UCSD-AML1 (cell line): ENCODE measurements around the gene PHLPP1.

Experiments used
- DNase-seq: peaks from one replicate; lab custom pipeline; 2025; ENCODE audit not compliant: unreplicated experiment; lab: John Stamatoyannopoulos, UW

PHLPP1 gene

DNA sequence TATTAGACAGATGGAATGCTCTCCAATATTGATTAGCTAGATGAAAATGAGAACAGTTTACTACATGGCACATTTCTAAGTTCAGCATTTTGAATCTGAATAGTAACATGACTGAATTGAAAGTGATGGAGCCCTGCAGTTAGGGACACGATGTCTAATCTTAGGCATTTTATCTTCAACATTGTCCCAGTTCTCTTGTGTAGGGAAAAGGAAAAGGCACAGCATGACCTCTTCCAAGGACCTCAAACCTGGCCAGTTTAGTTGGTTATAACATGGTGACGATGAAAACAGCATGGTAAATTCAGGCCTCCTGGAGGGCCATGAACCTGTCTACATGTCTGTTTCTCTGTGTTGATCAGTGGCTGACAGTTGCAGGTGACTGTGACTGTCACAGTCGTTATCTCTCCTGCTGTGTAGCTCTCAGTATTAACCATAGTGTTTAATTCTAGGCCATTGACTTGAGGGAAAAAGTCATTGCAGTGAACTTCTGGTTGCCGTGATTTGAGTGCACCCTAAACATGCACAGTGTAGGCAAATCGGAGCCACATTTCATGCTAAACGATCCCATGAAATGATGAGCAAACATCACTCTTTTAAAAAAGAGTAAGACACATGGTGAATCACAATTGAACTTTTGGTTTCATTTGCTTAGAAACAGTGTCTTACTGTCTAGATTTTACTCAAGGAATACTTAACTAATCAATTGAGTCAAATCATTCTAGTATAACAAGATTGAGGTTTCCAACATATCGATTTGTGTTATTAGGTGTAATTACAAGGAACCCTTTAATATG, 129.7 kb downstream of the PHLPP1 start:
- no peak for DNase-seq

DNA sequence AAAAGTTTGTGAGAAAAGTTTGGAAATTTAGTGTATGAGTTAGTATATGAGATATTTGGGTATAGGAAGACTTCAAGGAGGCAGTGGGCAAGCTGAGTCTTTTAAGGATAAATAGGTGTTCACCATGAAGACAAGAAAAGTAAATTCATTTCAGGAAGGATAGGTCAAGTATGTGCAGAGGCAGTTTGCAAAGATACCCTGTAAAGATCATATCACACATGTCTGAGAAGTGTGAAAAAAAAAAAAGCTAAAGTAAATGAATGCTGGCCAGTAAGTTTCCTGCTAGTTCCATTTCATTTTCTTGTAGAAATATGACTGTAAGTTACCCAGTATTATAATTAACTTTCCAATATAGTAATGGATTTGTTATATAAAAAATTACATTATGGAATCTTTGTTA, 131.0 kb downstream of the PHLPP1 start:
- DNase-seq = no peak

DNA sequence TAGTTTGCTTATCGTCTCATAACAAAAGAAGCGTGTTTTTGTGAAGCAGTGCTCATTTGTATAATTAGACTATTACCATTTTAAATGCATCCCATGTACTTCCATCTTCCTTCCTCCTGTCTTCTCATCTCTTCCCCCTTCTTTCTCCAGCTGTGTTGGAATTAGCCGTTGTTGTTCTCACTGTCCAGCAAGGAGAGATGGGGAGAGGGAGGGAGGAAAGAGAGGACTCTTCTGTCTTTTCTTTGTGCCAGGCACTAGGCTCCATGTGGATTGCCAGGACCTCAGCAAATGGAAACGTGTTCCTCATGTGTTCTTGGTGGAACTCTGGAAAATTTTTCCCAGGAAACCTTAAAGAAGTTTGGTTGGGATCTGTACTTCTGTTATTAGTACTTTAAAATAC, 131.7 kb downstream of the PHLPP1 start:
- DNase-seq = no peak

DNA sequence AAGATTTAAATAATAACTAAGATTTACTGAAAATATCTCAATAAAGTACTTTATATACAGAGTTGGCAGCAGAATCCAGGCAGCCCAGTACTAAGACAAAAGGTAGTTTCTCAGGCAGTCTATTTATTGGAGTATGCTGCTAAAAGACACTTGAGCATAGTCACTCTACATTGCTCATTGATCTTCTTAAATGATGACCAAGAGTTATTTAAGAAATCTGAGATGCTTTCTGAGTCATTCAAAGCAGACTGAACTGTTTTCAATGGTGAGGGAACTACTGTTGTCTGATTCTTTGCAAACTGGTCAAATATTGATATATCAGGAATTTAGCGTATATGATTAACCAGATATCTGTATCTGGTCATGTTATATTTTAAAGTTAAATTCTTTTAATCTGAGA, 133.6 kb downstream of the PHLPP1 start:
- no peak for DNase-seq

DNA sequence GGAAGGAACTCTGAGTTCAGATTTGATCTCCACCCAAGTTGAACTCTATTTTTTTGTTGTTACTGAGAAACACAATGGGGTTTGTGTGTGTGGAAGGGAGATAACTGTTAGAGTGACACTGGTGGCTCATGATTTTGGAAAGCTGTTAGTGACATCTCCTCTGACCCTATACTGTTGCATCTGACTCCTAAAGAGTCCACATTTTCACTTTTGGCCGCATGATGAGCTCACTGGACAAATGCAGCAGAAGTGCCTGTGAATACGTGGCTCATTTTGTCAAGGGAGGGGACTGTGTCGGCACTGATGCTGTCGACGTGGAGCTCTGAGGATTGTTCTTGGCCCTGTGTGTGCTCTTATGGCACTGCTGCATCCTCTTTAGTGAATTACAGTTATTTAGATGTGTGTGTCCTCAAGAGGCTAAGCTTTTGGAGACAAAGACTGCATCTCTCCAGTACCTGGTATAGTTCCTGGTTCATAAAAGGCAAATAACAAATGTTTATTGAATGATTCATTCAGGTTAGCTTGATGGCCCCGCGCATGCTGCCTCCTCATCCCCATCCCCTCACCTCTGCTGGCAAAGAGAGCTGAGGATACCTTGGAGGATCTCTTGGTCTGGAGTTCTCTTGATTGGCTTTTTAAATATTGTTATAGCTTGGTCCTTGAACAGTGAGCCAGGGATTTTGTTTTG, 135.4 kb downstream of the PHLPP1 start:
- DNase-seq = no peak

DNA sequence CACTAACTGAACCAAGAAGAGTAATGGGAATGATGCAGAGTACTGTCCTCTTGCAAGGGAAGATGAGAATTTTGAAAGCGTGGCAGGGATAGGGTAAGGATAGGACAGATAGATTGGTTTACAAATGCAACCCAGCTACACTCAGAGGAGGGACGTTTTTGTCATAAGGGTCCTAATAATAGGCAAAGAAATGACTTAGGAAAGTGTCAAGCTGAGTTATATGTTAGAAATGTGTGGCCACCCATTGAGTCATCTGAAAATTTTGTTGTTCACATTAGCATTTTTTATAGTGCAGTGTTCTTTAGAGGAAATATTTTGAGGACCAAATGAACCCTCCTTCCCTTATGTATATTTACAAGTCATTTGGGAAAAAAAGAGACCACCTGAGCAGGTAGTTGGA, 137.5 kb downstream of the PHLPP1 start:
- DNase-seq = no peak

DNA sequence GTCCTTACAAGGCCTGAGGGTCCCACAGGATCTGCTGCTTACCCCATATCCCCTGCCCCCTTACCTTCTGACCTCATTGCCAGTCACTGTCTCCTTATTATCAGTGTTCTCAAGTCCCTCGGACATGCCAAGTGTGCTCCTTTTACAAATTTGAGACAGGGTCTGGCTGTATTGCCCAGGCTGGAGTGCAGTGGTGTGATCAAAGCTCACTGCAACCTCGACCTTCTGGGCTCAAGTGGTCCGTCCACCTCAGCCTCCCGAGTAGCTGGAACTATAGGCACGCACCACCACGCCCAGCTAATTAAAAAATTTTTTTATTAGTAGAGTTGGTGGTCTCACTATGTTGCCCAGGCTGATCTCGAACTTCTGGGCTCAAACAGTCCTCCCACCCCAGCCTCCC, 141.0 kb downstream of the PHLPP1 start:
- DNase-seq = no peak

DNA sequence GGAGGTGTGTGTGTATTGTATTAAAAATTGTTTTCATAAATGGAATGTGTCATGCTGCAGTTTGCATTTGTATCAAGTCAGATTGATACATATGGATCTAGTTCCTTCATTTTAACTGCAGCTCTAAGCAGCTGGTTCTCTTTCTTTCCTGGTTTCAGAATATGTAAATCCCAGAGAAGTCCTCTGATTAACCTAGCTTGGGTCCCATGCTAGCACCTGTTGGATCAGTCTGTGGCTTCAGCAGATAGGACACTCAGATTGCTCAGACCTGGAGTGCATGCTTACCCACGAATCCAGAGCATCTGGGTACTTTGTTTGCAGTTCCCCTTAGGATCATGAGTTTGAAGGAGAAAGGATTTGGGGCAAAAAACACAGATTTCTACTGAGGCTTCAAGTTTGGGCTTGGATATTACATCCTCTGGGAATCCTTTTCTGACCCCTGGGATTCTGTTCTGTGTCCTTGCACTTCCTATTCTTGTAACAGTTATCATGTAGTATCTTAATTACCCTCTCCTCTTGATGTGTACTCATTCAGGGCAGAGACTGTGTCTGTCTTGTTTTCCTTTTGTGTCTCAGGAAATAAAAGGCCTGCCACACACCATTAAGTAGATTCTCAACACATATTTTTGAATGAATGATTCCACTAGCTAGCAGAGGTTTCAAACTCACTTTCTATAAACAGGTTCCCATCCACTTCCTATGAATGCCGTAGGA, 142.1 kb downstream of the PHLPP1 start:
- DNase-seq = no peak

DNA sequence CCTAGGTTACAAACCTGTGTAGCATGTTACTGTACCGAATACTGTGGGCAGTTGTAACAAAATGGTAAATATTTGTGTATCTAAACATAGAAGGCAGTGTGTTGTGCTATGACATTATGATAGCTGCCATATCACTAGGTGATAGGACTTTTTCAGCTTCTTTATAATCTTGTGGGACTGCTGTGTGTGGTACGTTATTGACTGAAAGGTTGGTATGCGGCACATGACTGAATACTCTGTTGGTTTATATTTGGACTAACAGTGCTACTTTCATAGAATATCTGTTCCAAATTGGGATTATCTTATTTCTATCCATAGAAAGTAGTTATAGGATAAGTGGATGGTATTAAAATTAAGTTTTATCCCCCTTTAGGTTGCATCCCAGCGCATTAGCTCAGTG, 144.7 kb downstream of the PHLPP1 start:
- DNase-seq = no peak

DNA sequence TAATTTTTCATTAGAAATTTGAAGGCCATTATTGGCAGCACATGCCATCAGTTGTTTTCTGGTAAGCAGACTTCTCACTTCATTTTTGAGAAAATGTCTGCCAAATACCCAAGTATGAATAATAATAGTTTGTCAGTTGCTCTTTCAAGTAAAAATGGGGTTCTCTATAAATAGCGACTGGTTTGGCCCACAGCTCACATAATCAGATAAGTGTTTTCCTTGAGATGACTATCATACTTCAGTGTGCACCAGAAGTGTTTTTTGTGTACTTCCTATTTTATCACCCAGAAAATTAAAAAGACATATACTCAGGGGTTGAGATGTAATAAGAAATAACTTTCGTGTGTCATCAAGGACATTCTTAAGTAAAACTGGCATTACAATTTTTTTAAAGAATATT, 147.1 kb downstream of the PHLPP1 start:
- DNase-seq = no peak

DNA sequence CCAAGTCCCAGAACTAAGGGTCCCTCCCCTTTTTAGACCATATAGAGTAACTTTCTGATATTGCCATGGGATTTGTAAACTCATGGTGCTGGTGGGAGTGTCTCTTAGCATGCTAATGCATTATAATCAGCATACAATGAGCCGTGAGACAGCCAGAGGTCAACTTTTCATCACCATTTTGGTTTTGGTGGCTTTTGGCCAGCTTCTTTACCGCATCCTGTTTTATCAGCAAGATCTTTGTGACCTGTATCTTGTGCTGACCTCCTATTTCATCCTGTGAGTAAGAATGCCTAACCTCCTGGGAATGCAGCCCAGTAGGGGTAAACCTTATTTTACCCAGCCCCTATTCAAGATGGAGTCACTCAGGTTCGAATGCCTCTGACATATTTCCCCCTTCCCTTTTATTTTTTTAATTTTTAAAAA, 148.2 kb downstream of the PHLPP1 start:
- no peak for DNase-seq

DNA sequence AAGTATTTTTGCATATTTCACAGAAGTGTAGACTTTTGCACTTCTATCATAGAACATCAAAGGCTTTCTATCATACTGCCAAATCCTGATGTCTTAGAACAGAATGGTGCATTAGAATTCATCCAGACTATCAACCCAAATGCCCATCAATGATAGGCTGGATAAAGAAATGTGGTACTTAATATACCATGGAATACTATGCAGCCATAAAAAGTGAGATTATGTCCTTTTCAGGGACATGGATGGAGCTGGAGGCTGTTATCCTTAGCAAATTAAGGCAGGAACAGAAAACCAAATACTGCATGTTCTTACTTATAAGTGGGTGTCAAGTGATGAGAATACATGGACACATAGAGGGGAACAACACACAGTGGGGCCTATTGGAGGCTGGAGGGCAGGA, 150.2 kb downstream of the PHLPP1 start:
- DNase-seq = no peak

DNA sequence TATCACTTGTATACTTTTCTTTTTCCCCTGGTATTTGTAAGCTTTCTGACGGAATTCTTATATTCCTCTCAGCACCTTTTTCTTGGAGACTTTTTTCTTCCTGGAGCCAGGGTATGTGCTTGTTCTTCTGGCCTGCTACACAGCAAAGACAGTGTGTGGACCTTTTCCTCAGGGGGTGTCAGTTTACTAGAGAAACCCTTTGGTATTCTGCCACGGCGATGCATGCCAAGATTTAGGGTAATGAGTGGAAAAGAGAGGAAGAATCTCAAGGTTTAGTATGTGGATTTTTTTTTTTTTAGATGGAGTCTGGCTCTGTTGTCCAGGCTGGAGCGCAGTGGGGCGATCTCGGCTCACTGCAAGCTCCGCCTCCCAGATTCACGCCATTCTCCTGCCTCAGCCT, 152.2 kb downstream of the PHLPP1 start:
- no peak for DNase-seq

DNA sequence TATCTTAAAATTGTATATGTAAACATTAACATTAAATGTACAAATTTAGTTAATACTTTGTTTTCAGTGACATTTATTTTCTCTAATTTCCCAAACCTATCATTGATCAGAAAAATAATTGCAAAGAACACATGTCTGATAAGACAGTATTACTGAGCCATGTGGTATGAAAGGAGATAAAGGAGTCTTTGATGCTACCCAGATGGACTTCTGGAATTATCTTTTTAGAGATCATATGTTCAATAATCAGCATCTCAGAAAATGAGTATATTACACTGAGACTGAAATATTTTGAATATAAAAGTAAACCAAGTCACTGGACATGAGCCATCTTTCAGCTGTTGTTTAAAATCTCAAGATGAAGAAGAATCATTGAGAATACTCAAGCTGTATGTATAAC, 153.3 kb downstream of the PHLPP1 start:
- no peak for DNase-seq

DNA sequence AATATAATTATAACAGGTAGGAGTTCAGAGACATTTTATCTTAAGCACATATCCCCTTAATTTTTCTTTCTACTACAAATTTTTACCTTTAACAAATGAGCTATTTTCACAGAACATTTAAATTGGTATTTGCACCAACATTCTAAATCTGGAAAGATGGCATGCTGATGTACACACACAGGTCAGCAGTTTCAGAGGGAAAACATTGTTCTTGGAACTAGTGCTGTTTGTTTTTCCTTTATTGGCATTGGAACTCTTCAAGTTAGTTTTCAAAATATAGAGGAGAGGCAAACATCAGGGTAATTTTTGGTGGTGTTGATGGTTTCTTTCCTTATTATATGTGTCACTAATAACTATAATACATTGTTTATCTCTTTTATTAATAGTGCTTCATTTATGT, 155.3 kb downstream of the PHLPP1 start:
- DNase-seq = no peak

DNA sequence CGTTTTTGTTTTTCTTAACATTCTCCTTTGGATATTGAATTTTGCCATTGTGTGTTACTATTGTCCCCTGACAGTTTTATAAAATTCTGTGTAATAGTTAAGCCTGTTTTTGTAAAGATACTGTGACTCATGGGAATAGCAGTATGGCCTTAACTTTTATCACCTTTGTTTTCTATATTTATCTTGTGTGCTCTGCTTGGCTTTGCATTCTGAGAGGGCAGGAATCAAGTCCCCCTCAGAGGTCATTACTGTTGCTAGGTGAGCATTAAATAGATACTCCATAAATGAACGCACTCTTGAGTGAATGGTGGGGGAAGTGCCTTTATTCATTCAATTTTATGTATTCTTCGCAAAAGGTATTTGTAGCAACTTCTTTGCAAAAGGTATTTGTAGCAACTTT, 160.0 kb downstream of the PHLPP1 start:
- no peak for DNase-seq

DNA sequence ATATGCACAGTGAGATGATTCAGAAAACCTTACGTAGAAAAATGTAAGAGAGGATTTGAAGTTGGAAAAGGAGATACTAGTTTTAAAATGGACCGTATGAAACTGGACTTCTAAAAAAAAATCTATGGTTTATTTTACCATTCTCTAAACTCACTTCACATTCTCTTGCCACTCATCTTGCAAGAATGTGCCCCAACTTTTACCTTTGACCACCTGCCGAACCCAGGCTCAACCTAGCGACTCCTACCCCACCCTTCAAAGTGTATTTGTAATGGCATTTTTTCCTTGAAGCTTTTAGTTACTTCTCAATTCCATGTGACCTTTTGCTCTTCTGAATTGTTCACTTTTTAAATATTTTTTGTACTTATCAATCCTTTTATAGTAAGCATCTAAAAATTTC, 160.8 kb downstream of the PHLPP1 start:
- no peak for DNase-seq

DNA sequence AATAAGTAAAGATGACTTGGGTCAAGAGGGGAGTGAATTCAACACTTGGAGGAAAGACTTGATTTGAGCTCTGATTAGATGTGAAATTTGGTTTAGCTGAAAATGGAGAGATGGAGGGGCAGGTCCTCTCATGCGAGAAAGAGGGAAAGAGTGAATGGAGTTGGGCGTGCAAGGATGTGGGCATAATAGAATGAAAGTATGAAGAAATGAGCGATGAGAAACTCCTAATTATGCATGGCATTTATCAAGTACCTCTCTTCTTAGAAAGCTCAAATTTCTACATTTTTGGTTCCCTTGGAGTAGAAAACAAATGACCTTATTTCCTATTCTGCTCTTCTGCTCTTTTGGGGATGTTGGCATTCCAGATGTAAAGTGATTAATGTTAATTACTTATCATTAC, 161.5 kb downstream of the PHLPP1 start:
- DNase-seq = no peak

DNA sequence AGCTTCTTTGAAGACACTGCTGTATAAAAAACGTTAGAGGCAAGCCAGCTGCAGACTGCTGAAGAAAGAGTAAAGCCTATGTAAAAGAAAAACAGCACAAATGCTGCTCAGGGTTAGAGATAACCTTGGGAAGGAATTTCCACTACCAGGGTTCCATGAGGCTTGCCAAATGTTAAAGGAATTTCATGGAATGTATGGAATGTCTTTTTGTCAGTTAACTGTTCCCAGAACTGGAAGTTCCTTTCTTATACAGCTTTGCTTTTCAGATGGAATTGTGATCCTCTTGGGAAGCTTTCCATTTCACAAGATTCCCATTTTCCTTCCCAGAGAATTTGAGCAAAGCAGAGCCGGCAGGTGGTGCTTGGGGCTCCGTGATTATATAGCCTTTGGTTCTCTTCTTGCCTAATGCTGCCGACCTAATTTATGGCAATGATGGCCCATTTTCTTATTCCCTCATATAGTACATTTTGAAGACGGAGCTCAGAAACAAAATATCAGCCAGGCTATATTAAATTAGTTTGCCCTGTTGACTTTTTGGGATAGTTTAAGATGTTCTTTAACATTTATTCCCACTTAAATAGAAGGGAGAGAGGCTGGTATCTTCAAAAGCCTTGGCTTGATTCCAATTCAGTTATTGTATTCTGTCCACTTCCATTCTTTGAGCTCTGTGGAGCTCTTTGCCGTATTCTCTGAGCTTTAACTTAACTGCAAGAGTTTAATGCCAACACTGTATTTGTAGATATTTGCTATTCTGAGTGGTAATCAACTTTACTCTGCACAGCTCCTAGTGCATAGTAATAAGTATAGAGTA, 162.3 kb downstream of the PHLPP1 start:
- DNase-seq = no peak

DNA sequence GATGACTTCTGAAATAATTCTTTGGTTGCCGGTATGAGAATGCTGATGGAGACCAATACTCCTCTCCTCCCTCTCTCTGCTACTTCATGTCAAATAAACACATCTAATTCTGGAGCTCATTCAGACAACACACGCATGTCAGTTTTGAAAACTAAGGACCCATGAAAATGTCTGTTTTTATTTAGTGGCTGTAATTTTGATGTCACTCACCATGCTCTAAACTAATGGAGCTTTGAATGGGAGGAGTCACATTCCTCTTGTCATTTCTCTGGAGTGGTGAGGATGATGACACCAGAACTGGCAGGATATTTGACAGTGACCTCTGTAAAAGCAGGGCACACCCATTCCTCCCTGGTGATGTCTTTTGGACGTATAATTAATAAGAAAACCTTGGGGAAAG, 163.0 kb downstream of the PHLPP1 start:
- DNase-seq = no peak

DNA sequence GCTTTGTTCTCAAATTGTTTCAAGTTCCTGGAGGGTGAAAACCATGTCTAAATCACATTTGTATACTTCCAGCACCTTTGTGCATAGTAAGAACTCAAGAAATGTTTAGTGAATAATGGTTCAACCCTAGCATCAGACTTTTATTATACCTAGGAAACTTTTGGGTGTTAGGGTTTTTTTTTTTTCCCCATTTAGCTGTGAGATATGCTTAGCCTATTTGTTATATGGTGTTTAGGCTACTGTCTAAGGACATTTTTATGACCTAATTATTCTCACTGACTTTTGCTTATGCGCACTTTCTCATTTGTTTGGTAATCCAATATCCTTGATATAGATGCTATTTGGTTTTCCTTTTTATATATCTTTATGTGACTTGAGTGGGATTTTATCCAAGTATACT, 164.7 kb downstream of the PHLPP1 start:
- no peak for DNase-seq
